ENCODE data around the gene LYAR.

DNA sequence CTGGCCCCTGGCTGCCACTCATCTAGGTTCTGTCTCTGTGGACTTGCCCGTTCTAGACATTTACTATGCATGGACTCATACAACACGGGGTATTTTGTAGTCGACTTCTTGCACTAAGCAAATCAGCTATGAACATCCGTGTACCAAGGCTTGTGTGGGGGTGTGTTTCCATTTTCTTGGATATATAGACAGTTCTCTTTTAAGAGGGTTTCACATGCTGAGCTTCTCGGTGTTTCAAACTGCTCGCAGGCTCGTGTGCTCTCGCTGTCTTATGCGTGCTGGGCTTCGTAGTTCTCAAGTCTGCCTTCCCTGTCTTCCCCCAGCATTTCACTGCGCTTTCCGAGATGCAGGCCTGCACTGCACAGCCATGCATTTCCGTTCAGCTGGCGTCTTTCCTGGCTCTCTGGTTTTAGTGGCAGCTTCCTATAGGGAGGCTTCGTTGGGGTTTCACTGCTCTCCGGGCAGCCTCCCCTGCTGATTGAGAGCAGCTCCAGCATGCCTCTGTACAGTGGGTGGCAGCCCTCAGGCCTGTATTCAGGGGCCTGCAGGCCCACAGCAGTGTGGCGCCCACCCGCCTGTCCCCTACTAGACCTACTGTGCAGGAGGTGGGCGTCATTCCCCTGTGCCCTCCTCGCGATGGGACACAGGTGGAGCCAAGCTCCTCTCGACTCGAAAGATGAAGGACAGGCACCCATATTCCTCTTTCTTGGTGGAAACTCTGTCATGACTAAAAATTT is 27.7 kb upstream of the LYAR start:
- TF ChIP-seq, protein P1, sequence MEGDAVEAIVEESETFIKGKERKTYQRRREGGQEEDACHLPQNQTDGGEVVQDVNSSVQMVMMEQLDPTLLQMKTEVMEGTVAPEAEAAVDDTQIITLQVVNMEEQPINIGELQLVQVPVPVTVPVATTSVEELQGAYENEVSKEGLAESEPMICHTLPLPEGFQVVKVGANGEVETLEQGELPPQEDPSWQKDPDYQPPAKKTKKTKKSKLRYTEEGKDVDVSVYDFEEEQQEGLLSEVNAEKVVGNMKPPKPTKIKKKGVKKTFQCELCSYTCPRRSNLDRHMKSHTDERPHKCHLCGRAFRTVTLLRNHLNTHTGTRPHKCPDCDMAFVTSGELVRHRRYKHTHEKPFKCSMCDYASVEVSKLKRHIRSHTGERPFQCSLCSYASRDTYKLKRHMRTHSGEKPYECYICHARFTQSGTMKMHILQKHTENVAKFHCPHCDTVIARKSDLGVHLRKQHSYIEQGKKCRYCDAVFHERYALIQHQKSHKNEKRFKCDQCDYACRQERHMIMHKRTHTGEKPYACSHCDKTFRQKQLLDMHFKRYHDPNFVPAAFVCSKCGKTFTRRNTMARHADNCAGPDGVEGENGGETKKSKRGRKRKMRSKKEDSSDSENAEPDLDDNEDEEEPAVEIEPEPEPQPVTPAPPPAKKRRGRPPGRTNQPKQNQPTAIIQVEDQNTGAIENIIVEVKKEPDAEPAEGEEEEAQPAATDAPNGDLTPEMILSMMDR (IDR thresholded peaks at IDR 0.05): no peak
- TF ChIP-seq POLR2A (IDR thresholded peaks at IDR 0.05; ENCODE audit: low read depth): no peak

Measured in esophagus muscularis mucosa (tissue), 3 donors.